Heart right ventricle (tissue), 16 donors: Measurements from ENCODE around the gene WHRN. TPM values are rescaled to one million over a fixed set of nuclear protein-coding genes. Genes with fewer than 3 reads are reported as not detected.

Experiments
- ATAC-seq, 8 donors: fragments of 200-7000 bp; cut with Tn5 transposase; one replicate each; pipeline ENCODE4 v1.9.1; 2020; ENCODE audit warnings: mild to moderate bottlenecking in 8 of 8, moderate library complexity in 8 of 8, moderate number of reproducible peaks in 1 of 8
- DNase-seq, 2 donors: peaks; one replicate each; pipeline ENCODE4 v3.0.0-alpha.2; 2020
- H3K27ac ChIP-seq, 10 donors: fragments of 200-600 bp; sonication (generic) in 2 of 10; one replicate each; pipeline versions ENCODE4 v1.5.0 to v1.8.0; 2020 to 2022; ENCODE audit warnings: mild to moderate bottlenecking in 3 of 10
- H3K27me3 ChIP-seq, 7 donors: fragments of 200-600 bp; one replicate each; pipeline ENCODE4 v1.8.0; 2021 to 2022; ENCODE audit warnings: mild to moderate bottlenecking in 2 of 7
- H3K36me3 ChIP-seq, 9 donors: fragments of 200-600 bp; sonication (generic) in 1 of 9; one replicate each; pipeline versions ENCODE4 v1.5.0 to v1.8.0; 2020 to 2022; ENCODE audit warnings: mild to moderate bottlenecking in 2 of 9
- H3K4me1 ChIP-seq, 9 donors: fragments of 200-600 bp; sonication (generic) in 1 of 9; one replicate each; pipeline versions ENCODE4 v1.5.0 to v1.8.0; 2020 to 2022; ENCODE audit warnings: mild to moderate bottlenecking in 4 of 9
- H3K4me3 ChIP-seq, 10 donors: fragments of 200-600 bp; sonication (generic) in 2 of 10; one replicate each; pipeline versions ENCODE4 v1.5.0 to v1.8.0; 2020 to 2022; ENCODE audit warnings: mild to moderate bottlenecking in 7 of 10, moderate library complexity in 2 of 10
- H3K9me3 ChIP-seq, 11 donors: fragments of 200-600 bp in 10 of 11; sonication (generic) in 2 of 11; one replicate each; pipeline versions ENCODE4 v1.5.0 to v1.8.0; 2013 to 2022; ENCODE audit warnings: mild to moderate bottlenecking in 2 of 11, control low read depth in 1 of 11, moderate library complexity in 1 of 11
- CTCF ChIP-seq, 9 donors: fragments of 200-600 bp; sonication (generic) in 2 of 9; IDR thresholded peaks; one replicate each; pipeline versions ENCODE4 v1.5.0 to v1.8.0; 2021 to 2022; ENCODE audit warnings: antibody characterized with exemption in 9 of 9, mild to moderate bottlenecking in 5 of 9, moderate library complexity in 1 of 9
- WGBS, 2 donors: extraction: QIAGEN DNeasy Blood & Tissue Kit; methylation state at CpG; one replicate each; pipeline ENCODE4 v1.1.7; 2013; ENCODE audit warnings: inconsistent platforms in 1 of 2; 5-methylcytosine and 5-hydroxymethylcytosine counted together
- intact Hi-C, 10 donors: fragments of 100-400 bp; cut with DNase I; formaldehyde crosslinking; loops; one replicate each; pipeline versions ENCODE4 v1.11.1 to v1.14.2; 2022
- polyA plus RNA-seq, 2 donors: library from polyadenylated mRNA; stranded (reverse); fragments of 200-250 nt; gene quantifications; one replicate each; pipeline ENCODE4 v1.2.3, GENCODE V29; 2013
- total RNA-seq, 10 donors: library from RNA; stranded (reverse); fragmentation: NEBNext Ultra II Directional in 3 of 10; extraction: Animal tissue kit (Norgen Biotek cat#: 25700) in 3 of 10; gene quantifications; one replicate each; pipeline versions ENCODE4 v1.2.1 to v1.2.4, GENCODE V29; 2021 to 2023
- donor health status: Arrhythmogenic right ventricular cardiomyopathy.
- donor health status: ischemic (EF 13 %, LVEDD 7.1; RV severe dilation, severe dysfunction).
- donor health status: healthy with polysubstance abuse.
- donor health status: DM: no; HTN: yes; CAD: no.
- donor health status: DM: no; HTN: no; CAD: no.
- donor health status: ischemic (EF 25% LVEDD 6.9; RV normal size, moderate dysfunction).
- donor health status: ischemic (EF 25% LVEDD 5.7; RV mildly dilated, moderate dysfunction).
- donor health status: healthy.
- donor health status: DM: yes; HTN: yes; CAD: no.
- donor health status: Ischemic cardiomyopathy.
- donor health status: ischemic (EF 35%, LVEDD 5.7; RV mildly dilated, moderate dysfunction).
- donor health status: nonischemic (EF 11% LVEDD 7.7; RV severe dilation, severe dysfunction).
- donor health status: DM: yes; HTN: yes; CAD: no.
- donor health status: PGD.
- donor health status: ischemic (EF 29% LVEDD 5.4; RV normal size, mild dysfunction).
- donor health status: nonischemic (EF 23%, LVEDD 6.1; RV moderate dilation, normal function).

The WHRN gene
- total and polyA plus RNA-seq, 12 donors = 0.13 to 1.3 (median 0.58) TPM; not detected in 1

GRCh38 chr9:114412048-114412683 lies 93.1 kb downstream of the WHRN start:
- H3K27me3 ChIP-seq = no peaks in the 10 kb centered on the region
- H3K4me1 ChIP-seq = peaks cover 0 to 13% (median 0%) of the 10 kb centered on the region in 9 donors
- no peak overlapping the region for H3K4me3 ChIP-seq
- no peak for TF ChIP-seq CTCF (IDR thresholded peaks at IDR 0.05)
- ATAC-seq (no peak), DNase-seq (no peak)
- intact Hi-C loops = loop anchor here in 2 of 10 donors (10.0 kb wide), 2 partner anchors 493 to 503 kb away; no protein-coding TSS in a partner anchor
- 89% methylated on average over 12 of the region's 12 CpGs for WGBS, 2 donors
- H3K27ac ChIP-seq = no peak overlapping the region
- peaks cover 0 to 8% (median 0%) of the 10 kb centered on the region in 11 donors for H3K9me3 ChIP-seq
- H3K36me3 ChIP-seq = no peaks in the 10 kb centered on the region

GRCh38 chr9:114411452-114411851 lies 93.8 kb downstream of the WHRN start:
- intact Hi-C loops = loop anchor here in 2 of 10 donors (10.0 kb wide), 2 partner anchors 493 to 503 kb away; no protein-coding TSS in a partner anchor
- Histone ChIP-seq H3K4me3 (no peak overlapping the region), H3K27me3 (peaks cover 0 to 3% (median 0%) of the 10 kb centered on the region in 7 donors), H3K27ac (no peak overlapping the region), H3K36me3 (no peaks in the 10 kb centered on the region), H3K9me3 (peaks cover 0 to 4% (median 0%) of the 10 kb centered on the region in 11 donors), H3K4me1 (peaks cover 0 to 13% (median 0%) of the 10 kb centered on the region in 9 donors)
- no peak for ATAC-seq
- DNase-seq = no peak
- 87 to 90% methylated on average over 6 of the region's 6 CpGs for WGBS, 2 donors
- TF ChIP-seq CTCF (IDR thresholded peaks at IDR 0.05) = no peak

GRCh38 chr9:114410910-114411309 lies 94.4 kb downstream of the WHRN start:
- Histone ChIP-seq H3K27ac (no peak overlapping the region), H3K36me3 (no peaks in the 10 kb centered on the region), H3K9me3 (no peaks in the 10 kb centered on the region), H3K4me1 (peaks cover 0 to 13% (median 0%) of the 10 kb centered on the region in 9 donors), H3K27me3 (peaks cover 0 to 3% (median 0%) of the 10 kb centered on the region in 7 donors), H3K4me3 (no peak overlapping the region)
- no peak for TF ChIP-seq CTCF (IDR thresholded peaks at IDR 0.05)
- no peak for ATAC-seq
- intact Hi-C loops = loop anchor here in 2 of 10 donors (10.0 kb wide), 2 partner anchors 494 to 504 kb away; no protein-coding TSS in a partner anchor
- DNase-seq = no peak
- WGBS, 2 donors = 89 to 91% methylated on average over 8 of the region's 8 CpGs

- intact Hi-C loops = loop anchor here (5.0 to 10.0 kb wide), 9 partner anchors 175 to 1115 kb away; partner anchors contain the start of genes TEX53 (in 2 of the 10) and ATP6V1G1 (in 1 of the 10)
- no peak for TF ChIP-seq CTCF (IDR thresholded peaks at IDR 0.05)
- WGBS, 2 donors = 68 to 81% methylated on average over 5 of the region's 5 CpGs
- Histone ChIP-seq H3K27me3 (peaks cover 0 to 3% (median 0%) of the 10 kb centered on the region in 7 donors), H3K9me3 (no peaks in the 10 kb centered on the region), H3K36me3 (no peaks in the 10 kb centered on the region), H3K27ac (no peak overlapping the region), H3K4me3 (no peak overlapping the region), H3K4me1 (peaks cover 0 to 19% (median 0%) of the 10 kb centered on the region in 9 donors)
- ATAC-seq (no peak), DNase-seq (no peak)
Observed at GRCh38 chr9:114409842-114410241, 95.4 kb downstream of the WHRN start.
